Epidermal melanocyte (primary cell): ENCODE results near the gene SH3GL3.

Source experiments
- DNase-seq: peaks from one replicate; pipeline ENCODE4 v3.0.0; 2011; ENCODE audit warnings: low spot score; ENCODE audit not compliant: insufficient read length

Gene SH3GL3

GRCh38 chr15:83565138-83565537 lies 118.0 kb downstream of the SH3GL3 start:
- DNase-seq: no peak

GRCh38 chr15:83565553-83566159 lies 118.5 kb downstream of the SH3GL3 start:
- no peak for DNase-seq

- no peak for DNase-seq
Measured at GRCh38 chr15:83567318-83567717, 120.2 kb downstream of the SH3GL3 start.

- DNase-seq: no peak
Measured at GRCh38 chr15:83569341-83569740, 122.2 kb downstream of the SH3GL3 start.

- no peak for DNase-seq
Measured at GRCh38 chr15:83570756-83571155, 123.6 kb downstream of the SH3GL3 start.

- DNase-seq: no peak
Measured at GRCh38 chr15:83571820-83572707, 124.9 kb downstream of the SH3GL3 start.

- no peak for DNase-seq
Measured at GRCh38 chr15:83574345-83574744, 127.2 kb downstream of the SH3GL3 start.

GRCh38 chr15:83578691-83579090 lies 131.6 kb downstream of the SH3GL3 start:
- no peak for DNase-seq

- no peak for DNase-seq
Measured at GRCh38 chr15:83581381-83581780, 134.2 kb downstream of the SH3GL3 start.

GRCh38 chr15:83582381-83582780 lies 135.2 kb downstream of the SH3GL3 start:
- no peak for DNase-seq

GRCh38 chr15:83585601-83586335 lies 138.6 kb downstream of the SH3GL3 start:
- no peak for DNase-seq

GRCh38 chr15:83587091-83587490 lies 139.9 kb downstream of the SH3GL3 start:
- no peak for DNase-seq

- DNase-seq: no peak
Measured at GRCh38 chr15:83588441-83588840, 141.3 kb downstream of the SH3GL3 start.

GRCh38 chr15:83592370-83593040 lies 145.4 kb downstream of the SH3GL3 start:
- no peak for DNase-seq

GRCh38 chr15:83595191-83595590 lies 148.1 kb downstream of the SH3GL3 start:
- no peak for DNase-seq

GRCh38 chr15:83598031-83598430 lies 150.9 kb downstream of the SH3GL3 start:
- DNase-seq: no peak

- no peak for DNase-seq
Measured at GRCh38 chr15:83602021-83602420, 154.9 kb downstream of the SH3GL3 start.

- DNase-seq: no peak
Measured at GRCh38 chr15:83604549-83604948, 157.4 kb downstream of the SH3GL3 start.

- DNase-seq: no peak
Measured at GRCh38 chr15:83605111-83605945, 158.2 kb downstream of the SH3GL3 start.

GRCh38 chr15:83610132-83610531 lies 163.0 kb downstream of the SH3GL3 start:
- DNase-seq: no peak
